ENCODE data around the gene RAPGEF6. TPM values are rescaled to one million over a fixed set of nuclear protein-coding genes. Genes with fewer than 3 reads are reported as not detected.

The RAPGEF6 gene
- total RNA-seq, 1 experiment from 2014 or later: 25.0 TPM

DNA sequence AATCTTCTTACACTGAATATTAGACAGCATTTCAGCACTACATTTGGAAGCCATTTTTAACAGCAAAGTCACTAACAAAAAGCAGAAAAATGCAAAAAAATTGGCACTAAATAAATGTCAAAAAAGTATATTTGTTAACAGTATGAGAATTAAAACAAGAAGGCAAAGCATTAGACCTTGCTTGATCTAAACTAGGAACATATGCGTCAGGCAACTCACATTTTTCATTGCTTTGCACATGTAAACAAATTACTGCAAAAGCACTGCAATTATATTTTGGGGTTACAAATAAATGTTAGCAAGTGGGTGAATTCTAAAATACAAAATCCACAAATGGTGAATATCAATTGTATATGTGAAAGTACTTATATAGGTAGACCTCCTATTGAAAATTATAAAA is 49.0 kb upstream of the RAPGEF6 start:
- no TSS peak for BruUV-seq (replicated peaks)
- no peak for TF ChIP-seq TCF7L2 (IDR thresholded peaks at IDR 0.05; ENCODE audit: low read depth, low read length)
- TF ChIP-seq, protein P1, sequence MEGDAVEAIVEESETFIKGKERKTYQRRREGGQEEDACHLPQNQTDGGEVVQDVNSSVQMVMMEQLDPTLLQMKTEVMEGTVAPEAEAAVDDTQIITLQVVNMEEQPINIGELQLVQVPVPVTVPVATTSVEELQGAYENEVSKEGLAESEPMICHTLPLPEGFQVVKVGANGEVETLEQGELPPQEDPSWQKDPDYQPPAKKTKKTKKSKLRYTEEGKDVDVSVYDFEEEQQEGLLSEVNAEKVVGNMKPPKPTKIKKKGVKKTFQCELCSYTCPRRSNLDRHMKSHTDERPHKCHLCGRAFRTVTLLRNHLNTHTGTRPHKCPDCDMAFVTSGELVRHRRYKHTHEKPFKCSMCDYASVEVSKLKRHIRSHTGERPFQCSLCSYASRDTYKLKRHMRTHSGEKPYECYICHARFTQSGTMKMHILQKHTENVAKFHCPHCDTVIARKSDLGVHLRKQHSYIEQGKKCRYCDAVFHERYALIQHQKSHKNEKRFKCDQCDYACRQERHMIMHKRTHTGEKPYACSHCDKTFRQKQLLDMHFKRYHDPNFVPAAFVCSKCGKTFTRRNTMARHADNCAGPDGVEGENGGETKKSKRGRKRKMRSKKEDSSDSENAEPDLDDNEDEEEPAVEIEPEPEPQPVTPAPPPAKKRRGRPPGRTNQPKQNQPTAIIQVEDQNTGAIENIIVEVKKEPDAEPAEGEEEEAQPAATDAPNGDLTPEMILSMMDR (IDR thresholded peaks at IDR 0.05): no peak
- TF ChIP-seq POLR2AphosphoS5 (IDR thresholded peaks at IDR 0.05; ENCODE audit: low read depth, low read length): no peak
- no peak for TF ChIP-seq SIN3A (IDR thresholded peaks at IDR 0.05; ENCODE audit: borderline replicate concordance, insufficient read depth, low read depth, low read length)
- TF ChIP-seq, protein P2, sequence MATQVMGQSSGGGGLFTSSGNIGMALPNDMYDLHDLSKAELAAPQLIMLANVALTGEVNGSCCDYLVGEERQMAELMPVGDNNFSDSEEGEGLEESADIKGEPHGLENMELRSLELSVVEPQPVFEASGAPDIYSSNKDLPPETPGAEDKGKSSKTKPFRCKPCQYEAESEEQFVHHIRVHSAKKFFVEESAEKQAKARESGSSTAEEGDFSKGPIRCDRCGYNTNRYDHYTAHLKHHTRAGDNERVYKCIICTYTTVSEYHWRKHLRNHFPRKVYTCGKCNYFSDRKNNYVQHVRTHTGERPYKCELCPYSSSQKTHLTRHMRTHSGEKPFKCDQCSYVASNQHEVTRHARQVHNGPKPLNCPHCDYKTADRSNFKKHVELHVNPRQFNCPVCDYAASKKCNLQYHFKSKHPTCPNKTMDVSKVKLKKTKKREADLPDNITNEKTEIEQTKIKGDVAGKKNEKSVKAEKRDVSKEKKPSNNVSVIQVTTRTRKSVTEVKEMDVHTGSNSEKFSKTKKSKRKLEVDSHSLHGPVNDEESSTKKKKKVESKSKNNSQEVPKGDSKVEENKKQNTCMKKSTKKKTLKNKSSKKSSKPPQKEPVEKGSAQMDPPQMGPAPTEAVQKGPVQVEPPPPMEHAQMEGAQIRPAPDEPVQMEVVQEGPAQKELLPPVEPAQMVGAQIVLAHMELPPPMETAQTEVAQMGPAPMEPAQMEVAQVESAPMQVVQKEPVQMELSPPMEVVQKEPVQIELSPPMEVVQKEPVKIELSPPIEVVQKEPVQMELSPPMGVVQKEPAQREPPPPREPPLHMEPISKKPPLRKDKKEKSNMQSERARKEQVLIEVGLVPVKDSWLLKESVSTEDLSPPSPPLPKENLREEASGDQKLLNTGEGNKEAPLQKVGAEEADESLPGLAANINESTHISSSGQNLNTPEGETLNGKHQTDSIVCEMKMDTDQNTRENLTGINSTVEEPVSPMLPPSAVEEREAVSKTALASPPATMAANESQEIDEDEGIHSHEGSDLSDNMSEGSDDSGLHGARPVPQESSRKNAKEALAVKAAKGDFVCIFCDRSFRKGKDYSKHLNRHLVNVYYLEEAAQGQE (IDR thresholded peaks at IDR 0.05; ENCODE audit: insufficient read depth in 1 of 2, low read depth in 2 of 2, low read length in 1 of 2): no peak
- H3K27ac ChIP-seq (ENCODE audit: low read length): no peak overlapping the region
- no peaks in the 10 kb centered on the region for H3K4me1 ChIP-seq (ENCODE audit: control insufficient read depth, insufficient read depth, low read length)
- no peaks in the 10 kb centered on the region for H3K27me3 ChIP-seq (ENCODE audit: control insufficient read depth, insufficient read depth, low read length)
- CTCF ChIA-PET: no interaction called here
- ATAC-seq (no peak), DNase-seq (ENCODE audit: low read depth, low spot score) (no peak)
- H3K9me3 ChIP-seq (ENCODE audit: control insufficient read depth, insufficient read depth, low read depth, low read length): no peaks in the 10 kb centered on the region
- H3K4me3 ChIP-seq (ENCODE audit: low read depth in 2 of 2, low read length in 2 of 2): no peak overlapping the region
- intact Hi-C loops (cut with micrococcal nuclease; ENCODE audit: unreplicated experiment) (no loop called here), in situ Hi-C loops (cut with HindIII; ENCODE audit: low pct_unique_long_range_greater_than_20kb, low sequenced_read_pairs) (no loop called here)
- POLR2A ChIA-PET: no interaction called here
- H3K36me3 ChIP-seq (ENCODE audit: control insufficient read depth, insufficient read depth, low read length): 0 out of 2 replicates have a peak, but pooled peaks cover 2% of the 10 kb centered on the region

DNA sequence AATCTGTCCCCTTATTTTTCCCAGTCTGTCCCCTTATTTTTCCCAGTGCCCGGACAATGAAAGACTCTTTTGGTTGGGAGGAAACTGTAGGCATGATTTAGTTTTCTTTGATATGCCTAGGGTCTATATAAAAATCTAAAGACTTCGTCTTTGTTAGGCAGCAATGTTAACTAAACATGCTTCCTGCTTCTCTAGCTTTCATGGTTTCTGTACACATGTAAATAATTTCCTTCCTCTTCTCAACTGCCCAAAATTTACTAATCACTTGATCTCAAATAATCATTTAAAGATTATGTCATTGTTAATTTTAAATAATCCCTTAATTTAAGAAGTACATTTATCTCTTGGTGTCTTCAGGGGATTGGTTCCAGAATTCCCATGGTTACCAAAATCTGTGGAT is 47.8 kb upstream of the RAPGEF6 start:
- TF ChIP-seq, protein P2 (IDR thresholded peaks at IDR 0.05; ENCODE audit: insufficient read depth in 1 of 2, low read depth in 2 of 2, low read length in 1 of 2): no peak
- TF ChIP-seq, protein P1 (IDR thresholded peaks at IDR 0.05): no peak
- no peak for TF ChIP-seq TCF7L2 (IDR thresholded peaks at IDR 0.05; ENCODE audit: low read depth, low read length)
- TF ChIP-seq POLR2AphosphoS5 (IDR thresholded peaks at IDR 0.05; ENCODE audit: low read depth, low read length): no peak
- no peak for TF ChIP-seq SIN3A (IDR thresholded peaks at IDR 0.05; ENCODE audit: borderline replicate concordance, insufficient read depth, low read depth, low read length)
- ATAC-seq (no peak), DNase-seq (ENCODE audit: low read depth, low spot score) (no peak)
- in situ Hi-C loops (cut with HindIII; ENCODE audit: low pct_unique_long_range_greater_than_20kb, low sequenced_read_pairs): no loop called here
- no peak overlapping the region for H3K27ac ChIP-seq (ENCODE audit: low read length)
- no peaks in the 10 kb centered on the region for H3K27me3 ChIP-seq (ENCODE audit: control insufficient read depth, insufficient read depth, low read length)
- no peaks in the 10 kb centered on the region for H3K4me1 ChIP-seq (ENCODE audit: control insufficient read depth, insufficient read depth, low read length)
- H3K9me3 ChIP-seq (ENCODE audit: control insufficient read depth, insufficient read depth, low read depth, low read length): no peaks in the 10 kb centered on the region
- no TSS peak for BruUV-seq (replicated peaks)
- ChIA-PET CTCF (no interaction called here), POLR2A (no interaction called here)
- 0 out of 2 replicates have a peak, but pooled peaks cover 2% of the 10 kb centered on the region for H3K36me3 ChIP-seq (ENCODE audit: control insufficient read depth, insufficient read depth, low read length)
- no peak overlapping the region for H3K4me3 ChIP-seq (ENCODE audit: low read depth in 2 of 2, low read length in 2 of 2)
- intact Hi-C loops (cut with micrococcal nuclease; ENCODE audit: unreplicated experiment): no loop called here
